ENCODE results near the gene MVK. TPM values are rescaled to one million over a fixed set of nuclear protein-coding genes. Genes with fewer than 3 reads are reported as not detected.

MVK gene
- total and polyA plus RNA-seq, 2 donors (not counting 1 experiment from before 2014, with no cell fraction given): 18.8 to 22.1 TPM

GRCh38 chr12:109608793-109609192 is 35.2 kb downstream of the MVK start:
- no peak overlapping the region for H3K9ac ChIP-seq (ENCODE audit: insufficient read depth, low read length)
- H3K27me3 ChIP-seq (ENCODE audit: control insufficient read depth, insufficient read depth, low read length): peaks cover 31% of the 10 kb centered on the region
- H3K27ac ChIP-seq (ENCODE audit: insufficient read depth, low read length): no peak overlapping the region
- no peaks in the 10 kb centered on the region for H3K36me3 ChIP-seq (ENCODE audit: control insufficient read depth, insufficient read depth, low read length)
- no peaks in the 10 kb centered on the region for H3K79me2 ChIP-seq (ENCODE audit: control insufficient read depth, insufficient read depth, low read length)
- H3K4me2 ChIP-seq (ENCODE audit: extremely low read depth, insufficient read depth, low read length): no peak overlapping the region
- H3K9me3 ChIP-seq (ENCODE audit: control insufficient read depth, insufficient read depth, low read depth, low read length): no peaks in the 10 kb centered on the region
- no peaks in the 10 kb centered on the region for H4K20me1 ChIP-seq (ENCODE audit: control insufficient read depth, extremely low read depth, insufficient read depth, low read length)
- no peak overlapping the region for H3K4me3 ChIP-seq (replicated peaks in 1 of 4; ENCODE audit: control extremely low read depth in 1 of 4, insufficient read depth in 1 of 4, low read depth in 3 of 4, low read length in 4 of 4)
- TF ChIP-seq CTCF (conservative IDR thresholded peaks at IDR 0.05 in 1 of 2, IDR thresholded peaks at IDR 0.05 in 1 of 2; ENCODE audit: low read depth in 1 of 2, low read length in 2 of 2): no peak
- no peak for TF ChIP-seq EZH2 (IDR thresholded peaks at IDR 0.05; ENCODE audit: low read length, missing control alignments)
- no peak for DNase-seq (ENCODE audit: low read depth in 2 of 2)
- no peak overlapping the region for H2AFZ ChIP-seq (ENCODE audit: low read length)
- H3K4me1 ChIP-seq (ENCODE audit: control insufficient read depth, extremely low read depth, insufficient read depth, low read length): no peaks in the 10 kb centered on the region

GRCh38 chr12:109609342-109609741 is 35.7 kb downstream of the MVK start:
- H3K4me1 ChIP-seq (ENCODE audit: control insufficient read depth, extremely low read depth, insufficient read depth, low read length): no peaks in the 10 kb centered on the region
- TF ChIP-seq EZH2 (IDR thresholded peaks at IDR 0.05; ENCODE audit: low read length, missing control alignments): no peak
- TF ChIP-seq CTCF (conservative IDR thresholded peaks at IDR 0.05 in 1 of 2, IDR thresholded peaks at IDR 0.05 in 1 of 2; ENCODE audit: low read depth in 1 of 2, low read length in 2 of 2): no peak
- no peak overlapping the region for H3K27ac ChIP-seq (ENCODE audit: insufficient read depth, low read length)
- no peaks in the 10 kb centered on the region for H3K79me2 ChIP-seq (ENCODE audit: control insufficient read depth, insufficient read depth, low read length)
- H3K9me3 ChIP-seq (ENCODE audit: control insufficient read depth, insufficient read depth, low read depth, low read length): no peaks in the 10 kb centered on the region
- no peak for DNase-seq (ENCODE audit: low read depth in 2 of 2)
- H3K4me2 ChIP-seq (ENCODE audit: extremely low read depth, insufficient read depth, low read length): no peak overlapping the region
- H3K36me3 ChIP-seq (ENCODE audit: control insufficient read depth, insufficient read depth, low read length): no peaks in the 10 kb centered on the region
- no peak overlapping the region for H3K4me3 ChIP-seq (replicated peaks in 1 of 4; ENCODE audit: control extremely low read depth in 1 of 4, insufficient read depth in 1 of 4, low read depth in 3 of 4, low read length in 4 of 4)
- peaks cover 31% of the 10 kb centered on the region for H3K27me3 ChIP-seq (ENCODE audit: control insufficient read depth, insufficient read depth, low read length)
- no peak overlapping the region for H2AFZ ChIP-seq (ENCODE audit: low read length)
- no peaks in the 10 kb centered on the region for H4K20me1 ChIP-seq (ENCODE audit: control insufficient read depth, extremely low read depth, insufficient read depth, low read length)
- no peak overlapping the region for H3K9ac ChIP-seq (ENCODE audit: insufficient read depth, low read length)

- no peak for DNase-seq (ENCODE audit: low read depth in 2 of 2)
- H3K27me3 ChIP-seq (ENCODE audit: control insufficient read depth, insufficient read depth, low read length): peaks cover 31% of the 10 kb centered on the region
- no peak overlapping the region for H3K4me3 ChIP-seq (replicated peaks in 1 of 4; ENCODE audit: control extremely low read depth in 1 of 4, insufficient read depth in 1 of 4, low read depth in 3 of 4, low read length in 4 of 4)
- H3K4me2 ChIP-seq (ENCODE audit: extremely low read depth, insufficient read depth, low read length): no peak overlapping the region
- H3K27ac ChIP-seq (ENCODE audit: insufficient read depth, low read length): no peak overlapping the region
- H4K20me1 ChIP-seq (ENCODE audit: control insufficient read depth, extremely low read depth, insufficient read depth, low read length): no peaks in the 10 kb centered on the region
- TF ChIP-seq EZH2 (IDR thresholded peaks at IDR 0.05; ENCODE audit: low read length, missing control alignments) (no peak), CTCF (conservative IDR thresholded peaks at IDR 0.05 in 1 of 2, IDR thresholded peaks at IDR 0.05 in 1 of 2; ENCODE audit: low read depth in 1 of 2, low read length in 2 of 2) (no peak)
- H3K79me2 ChIP-seq (ENCODE audit: control insufficient read depth, insufficient read depth, low read length): no peaks in the 10 kb centered on the region
- no peaks in the 10 kb centered on the region for H3K4me1 ChIP-seq (ENCODE audit: control insufficient read depth, extremely low read depth, insufficient read depth, low read length)
- H3K9ac ChIP-seq (ENCODE audit: insufficient read depth, low read length): no peak overlapping the region
- H3K36me3 ChIP-seq (ENCODE audit: control insufficient read depth, insufficient read depth, low read length): no peaks in the 10 kb centered on the region
- no peak overlapping the region for H2AFZ ChIP-seq (ENCODE audit: low read length)
- H3K9me3 ChIP-seq (ENCODE audit: control insufficient read depth, insufficient read depth, low read depth, low read length): no peaks in the 10 kb centered on the region
These were observed 36.9 kb downstream of the MVK start for GRCh38 chr12:109610523-109610922.

Measured in fibroblast of lung (primary cell).